Neural progenitor cell (in vitro differentiated cells): ENCODE measurements around the gene KLK12. TPM values are rescaled to one million over a fixed set of nuclear protein-coding genes. Genes with fewer than 3 reads are reported as not detected.

Source experiments
- DNase-seq: peaks from one replicate; pipeline ENCODE4 v3.0.0-alpha.2; 2016; ENCODE audit warnings: low spot score
- H2AFZ ChIP-seq: fragments of 200-600 bp; sonication (generic); replicated peaks from 2 replicates; pipeline ENCODE4 v1.6.1; 2016; ENCODE audit warnings: antibody characterized with exemption
- H3F3A ChIP-seq: fragments of 200-600 bp; sonication (generic); 2 replicates; pipeline ENCODE4 v1.6.1; 2016; ENCODE audit warnings: antibody characterized with exemption, low read depth
- H3K27ac ChIP-seq: fragments of 200-600 bp; sonication (generic); 2 replicates; pipeline ENCODE4 v1.5.1; 2016; ENCODE audit warnings: mild to moderate bottlenecking
- H3K27me3 ChIP-seq: fragments of 200-600 bp; sonication (generic); 2 replicates; pipeline ENCODE4 v1.6.1; 2016; ENCODE audit warnings: mild to moderate bottlenecking, moderate library complexity
- H3K36me3 ChIP-seq: fragments of 200-600 bp; sonication (generic); 2 replicates; pipeline ENCODE4 v1.5.1; 2016
- H3K4me1 ChIP-seq: fragments of 200-600 bp; sonication (generic); 2 replicates; pipeline ENCODE4 v1.6.1; 2016; ENCODE audit warnings: mixed run types
- H3K4me2 ChIP-seq: fragments of 200-600 bp; sonication (generic); 2 replicates; pipeline ENCODE4 v1.6.1; 2016
- H3K4me3 ChIP-seq: fragments of 200-600 bp; sonication (generic); 2 replicates; pipeline ENCODE4 v1.5.1; 2016
- H3K79me2 ChIP-seq: fragments of 200-600 bp; sonication (generic); 2 replicates; pipeline ENCODE4 v1.6.1; 2016; ENCODE audit warnings: low read depth
- H3K9ac ChIP-seq: fragments of 200-600 bp; sonication (generic); 2 replicates; pipeline ENCODE4 v1.6.1; 2016
- H3K9me3 ChIP-seq: fragments of 200-600 bp; sonication (generic); 2 replicates; pipeline ENCODE4 v1.5.1; 2016; ENCODE audit warnings: low read depth
- H4K20me1 ChIP-seq: fragments of 200-600 bp; sonication (generic); 2 replicates; pipeline ENCODE4 v1.6.1; 2016; ENCODE audit warnings: low read depth
- H3K27ac Mint-ChIP-seq: 3 replicates; pipeline ENCODE4 v1.8.0; 2021; ENCODE audit warnings: mixed read lengths
- H3K27me3 Mint-ChIP-seq: 2 replicates; pipeline ENCODE4 v1.8.0; 2022; ENCODE audit warnings: low read depth, mild to moderate bottlenecking, inconsistent platforms, moderate library complexity, mixed read lengths; ENCODE audit not compliant: insufficient read depth
- H3K36me3 Mint-ChIP-seq: 3 replicates; pipeline ENCODE4 v1.8.0; 2021; ENCODE audit warnings: mixed read lengths
- H3K4me1 Mint-ChIP-seq: 3 replicates; pipeline ENCODE4 v1.8.0; 2021; ENCODE audit warnings: mixed read lengths
- H3K4me3 Mint-ChIP-seq: 3 replicates; pipeline ENCODE4 v1.8.0; 2021; ENCODE audit warnings: mild to moderate bottlenecking, moderate library complexity, mixed read lengths
- H3K9me3 Mint-ChIP-seq: 3 replicates; pipeline ENCODE4 v1.8.0; 2020; ENCODE audit warnings: mixed read lengths
- EZH2 ChIP-seq: fragments of 200-600 bp; sonication (generic); IDR thresholded peaks from 2 replicates; pipeline ENCODE4 v1.6.1; 2017; ENCODE audit warnings: antibody characterized with exemption, mild to moderate bottlenecking, moderate library complexity
- EZH2phosphoT487 ChIP-seq: fragments of 200-600 bp; sonication (generic); IDR thresholded peaks from 2 replicates; pipeline ENCODE4 v1.6.1; 2017; ENCODE audit warnings: antibody characterized with exemption
- total RNA-seq: library from RNA; depleted of rRNA; stranded (reverse); fragments of >200 nt; gene quantifications from 2 replicates; pipeline ENCODE4 v1.2.3, GENCODE V29; 2015; ENCODE audit warnings: low replicate concordance
- TF ChIP-seq, protein P1 (sequence below): fragments of 200-600 bp; sonication (generic); IDR thresholded peaks from 2 replicates; pipeline ENCODE4 v1.5.1; 2017; ENCODE audit warnings: antibody characterized with exemption, mild to moderate bottlenecking

The KLK12 gene
- total RNA-seq, 1 donor from 2014 or later = not detected

DNA sequence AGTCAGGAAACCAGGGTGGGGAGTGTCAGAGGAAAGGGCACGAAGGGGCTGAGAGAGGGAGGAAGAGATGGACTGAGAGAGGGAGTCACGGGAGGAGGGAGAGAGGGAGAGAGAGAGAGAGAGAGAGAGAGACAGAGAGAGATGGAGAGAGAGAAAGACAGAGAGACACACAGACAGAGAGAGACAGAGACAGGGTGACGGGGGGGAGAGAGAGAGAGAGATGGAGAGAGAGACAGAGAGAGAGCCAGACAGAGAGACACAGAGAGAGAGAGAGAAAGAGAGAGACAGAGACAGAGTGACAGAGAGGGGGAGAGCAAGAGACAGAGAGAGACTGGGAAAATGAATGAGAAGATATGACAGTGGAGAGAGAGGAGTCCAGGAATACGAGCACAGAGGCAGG is 48.4 kb upstream of the KLK12 start:
- Histone ChIP-seq H3K27ac (no peak overlapping the region), H4K20me1 (no peaks in the 10 kb centered on the region), H3K4me1 (no peaks in the 10 kb centered on the region), H3K9me3 (no peaks in the 10 kb centered on the region), H3K79me2 (no peaks in the 10 kb centered on the region), H3K27me3 (no peaks in the 10 kb centered on the region), H3K9ac (no peak overlapping the region), H3K4me3 (no peak overlapping the region), H3K36me3 (no peaks in the 10 kb centered on the region), H3K4me2 (no peak overlapping the region), H2AFZ (no peak overlapping the region), H3F3A (no peaks in the 10 kb centered on the region)
- DNase-seq = no peak
- H3K27me3 Mint-ChIP-seq = peaks cover 10% of the 10 kb centered on the region
- no peaks in the 10 kb centered on the region for H3K9me3 Mint-ChIP-seq
- no peak overlapping the region for H3K27ac Mint-ChIP-seq
- no peaks in the 10 kb centered on the region for H3K36me3 Mint-ChIP-seq
- no peak overlapping the region for H3K4me3 Mint-ChIP-seq
- TF ChIP-seq EZH2phosphoT487 = no peak
- TF ChIP-seq EZH2 = no peak
- TF ChIP-seq, protein P1, sequence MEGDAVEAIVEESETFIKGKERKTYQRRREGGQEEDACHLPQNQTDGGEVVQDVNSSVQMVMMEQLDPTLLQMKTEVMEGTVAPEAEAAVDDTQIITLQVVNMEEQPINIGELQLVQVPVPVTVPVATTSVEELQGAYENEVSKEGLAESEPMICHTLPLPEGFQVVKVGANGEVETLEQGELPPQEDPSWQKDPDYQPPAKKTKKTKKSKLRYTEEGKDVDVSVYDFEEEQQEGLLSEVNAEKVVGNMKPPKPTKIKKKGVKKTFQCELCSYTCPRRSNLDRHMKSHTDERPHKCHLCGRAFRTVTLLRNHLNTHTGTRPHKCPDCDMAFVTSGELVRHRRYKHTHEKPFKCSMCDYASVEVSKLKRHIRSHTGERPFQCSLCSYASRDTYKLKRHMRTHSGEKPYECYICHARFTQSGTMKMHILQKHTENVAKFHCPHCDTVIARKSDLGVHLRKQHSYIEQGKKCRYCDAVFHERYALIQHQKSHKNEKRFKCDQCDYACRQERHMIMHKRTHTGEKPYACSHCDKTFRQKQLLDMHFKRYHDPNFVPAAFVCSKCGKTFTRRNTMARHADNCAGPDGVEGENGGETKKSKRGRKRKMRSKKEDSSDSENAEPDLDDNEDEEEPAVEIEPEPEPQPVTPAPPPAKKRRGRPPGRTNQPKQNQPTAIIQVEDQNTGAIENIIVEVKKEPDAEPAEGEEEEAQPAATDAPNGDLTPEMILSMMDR = no peak
- peaks cover 4% of the 10 kb centered on the region for H3K4me1 Mint-ChIP-seq

DNA sequence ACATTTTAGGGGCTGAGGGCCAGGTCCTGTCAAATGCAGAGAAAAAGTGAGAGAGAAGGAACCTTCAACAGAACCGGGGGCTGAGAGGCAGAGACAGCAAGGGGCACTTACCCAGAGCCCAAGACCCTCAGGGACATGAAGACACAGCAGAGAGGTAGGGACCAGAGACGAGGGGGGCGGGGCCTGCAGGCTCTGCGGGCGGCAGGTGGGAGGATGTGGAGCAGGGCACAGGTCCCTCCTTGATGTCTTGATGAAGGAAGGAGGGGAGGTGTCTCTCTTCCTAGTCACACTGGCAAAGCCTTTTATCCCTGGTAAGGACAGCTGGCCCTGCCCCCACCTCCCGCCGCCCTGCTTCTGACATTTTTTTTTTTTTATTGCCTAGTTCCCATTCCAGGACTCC is 47.8 kb upstream of the KLK12 start, which contains the start of gene KLK14:
Gene KLK14 (minus strand): TSS at position 277 of the 400 bp plus-strand sequence. CDS start 273 bp downstream, at position 4.
- Mint-ChIP-seq H3K27me3 (peaks cover 10% of the 10 kb centered on the region), H3K4me1 (peaks cover 5% of the 10 kb centered on the region), H3K36me3 (no peaks in the 10 kb centered on the region), H3K4me3 (no peak within 1 kb of the TSS), H3K27ac (no peak within 1 kb of the TSS), H3K9me3 (no peaks in the 10 kb centered on the region)
- no peak for DNase-seq
- Histone ChIP-seq H3K36me3 (no peaks in the 10 kb centered on the region), H2AFZ (no peak within 1 kb of the TSS), H3K4me2 (no peak within 1 kb of the TSS), H3K4me3 (no peak within 1 kb of the TSS), H3K27ac (no peak within 1 kb of the TSS), H3K79me2 (no peaks in the 10 kb centered on the region), H3K9me3 (no peaks in the 10 kb centered on the region), H4K20me1 (no peaks in the 10 kb centered on the region), H3K9ac (no peak within 1 kb of the TSS), H3F3A (no peaks in the 10 kb centered on the region), H3K27me3 (no peaks in the 10 kb centered on the region), H3K4me1 (no peaks in the 10 kb centered on the region)
- TF ChIP-seq EZH2 (no peak), EZH2phosphoT487 (no peak)
- TF ChIP-seq, protein P1 = no peak

GRCh38 chr19:51081476-51081875 is 46.7 kb upstream of the KLK12 start:
- Histone ChIP-seq H3K27ac (no peak overlapping the region), H3K9me3 (no peaks in the 10 kb centered on the region), H4K20me1 (no peaks in the 10 kb centered on the region), H3K36me3 (no peaks in the 10 kb centered on the region), H2AFZ (no peak overlapping the region), H3K4me3 (no peak overlapping the region), H3K4me1 (no peaks in the 10 kb centered on the region), H3F3A (no peaks in the 10 kb centered on the region), H3K9ac (no peak overlapping the region), H3K4me2 (no peak overlapping the region), H3K27me3 (no peaks in the 10 kb centered on the region), H3K79me2 (no peaks in the 10 kb centered on the region)
- no peaks in the 10 kb centered on the region for H3K9me3 Mint-ChIP-seq
- H3K4me1 Mint-ChIP-seq = peaks cover 7% of the 10 kb centered on the region
- peaks cover 8% of the 10 kb centered on the region for H3K27me3 Mint-ChIP-seq
- no peaks in the 10 kb centered on the region for H3K36me3 Mint-ChIP-seq
- DNase-seq = no peak
- TF ChIP-seq, protein P1 = no peak
- TF ChIP-seq EZH2phosphoT487 (no peak), EZH2 (no peak)
- H3K27ac Mint-ChIP-seq = no peak overlapping the region
- H3K4me3 Mint-ChIP-seq = no peak overlapping the region
